Putamen (tissue), 1 donor: ENCODE data around the gene IRX5.

ENCODE experiments used
- DNase-seq: peaks from one replicate; pipeline ENCODE4 v3.0.0-alpha.2; 2016; ENCODE audit warnings: low spot score

The IRX5 gene

DNA sequence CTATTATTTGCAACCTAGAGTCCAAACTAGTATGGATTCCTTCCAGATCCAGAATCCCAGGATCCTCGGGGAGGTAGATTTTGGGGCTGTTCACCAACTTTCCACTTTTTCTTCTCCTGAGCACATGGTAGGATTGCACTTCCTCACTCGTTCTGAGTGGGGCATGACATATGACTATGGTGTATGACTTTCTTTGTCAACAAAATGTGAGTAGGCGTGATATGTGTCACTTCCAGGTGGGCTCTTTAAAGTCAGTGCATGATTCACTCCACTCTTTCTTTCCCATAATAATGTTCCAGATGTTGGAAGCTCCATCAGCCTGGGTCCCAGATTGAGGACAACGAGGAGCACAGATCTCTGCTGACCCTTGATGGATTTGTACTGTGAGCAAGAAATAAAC, 21.5 kb downstream of the IRX5 start:
- no peak for DNase-seq

DNA sequence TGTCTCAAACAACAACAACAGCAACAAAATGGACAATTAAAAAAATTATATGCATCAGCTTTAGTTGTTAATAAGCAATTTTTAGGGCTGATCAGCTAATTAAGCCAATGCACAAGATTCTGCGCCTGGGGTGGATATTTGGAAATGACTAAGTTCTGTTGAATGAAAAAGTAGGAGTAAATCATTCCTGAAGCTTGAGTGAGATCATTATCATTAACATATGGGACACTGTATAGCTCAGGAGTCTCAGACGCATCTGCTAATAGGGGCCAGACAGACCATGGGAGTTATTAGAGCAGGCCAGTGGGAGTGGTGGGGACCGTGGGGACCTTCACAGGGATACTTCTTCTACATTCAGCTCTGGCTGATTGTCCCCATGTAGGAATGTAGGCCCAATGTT, 22.8 kb downstream of the IRX5 start:
- DNase-seq: no peak

DNA sequence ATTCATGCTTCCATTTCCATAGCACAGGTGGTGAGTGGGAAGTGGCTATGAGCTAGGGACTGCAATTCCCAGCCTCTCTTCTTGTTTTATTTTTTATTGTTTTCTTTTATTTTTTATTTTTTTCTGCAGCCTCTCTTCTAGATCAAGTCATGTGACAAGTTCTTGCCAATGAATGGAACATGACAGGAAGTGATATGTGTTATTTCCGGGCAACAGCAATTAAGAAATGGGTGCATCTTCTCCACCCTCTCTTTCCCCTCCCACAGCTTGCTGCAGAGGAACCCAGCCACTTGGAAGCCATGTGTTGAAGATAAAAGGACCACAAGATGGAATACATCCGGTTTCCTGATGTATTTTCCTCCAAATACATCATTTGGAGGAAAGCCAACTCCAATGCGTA, 23.6 kb downstream of the IRX5 start:
- no peak for DNase-seq

DNA sequence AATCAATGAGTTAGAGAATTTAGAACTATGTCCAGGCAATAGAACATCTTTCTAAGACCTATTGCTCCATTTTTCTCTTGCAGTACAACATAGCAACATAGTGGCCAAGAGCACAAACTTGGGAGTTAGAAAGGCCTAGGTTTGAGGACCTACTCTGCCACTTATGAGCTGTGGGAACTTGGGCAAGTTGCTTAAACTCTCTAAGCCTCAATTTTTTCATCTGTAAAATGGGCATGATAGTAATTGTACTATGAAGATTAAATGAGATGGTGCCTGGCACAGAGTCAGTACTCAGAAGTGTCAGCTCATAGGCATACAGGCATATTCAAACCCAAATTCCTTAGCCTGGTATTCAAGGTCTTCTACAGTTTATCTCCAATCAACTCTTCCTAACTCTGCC, 25.1 kb downstream of the IRX5 start:
- DNase-seq: no peak

DNA sequence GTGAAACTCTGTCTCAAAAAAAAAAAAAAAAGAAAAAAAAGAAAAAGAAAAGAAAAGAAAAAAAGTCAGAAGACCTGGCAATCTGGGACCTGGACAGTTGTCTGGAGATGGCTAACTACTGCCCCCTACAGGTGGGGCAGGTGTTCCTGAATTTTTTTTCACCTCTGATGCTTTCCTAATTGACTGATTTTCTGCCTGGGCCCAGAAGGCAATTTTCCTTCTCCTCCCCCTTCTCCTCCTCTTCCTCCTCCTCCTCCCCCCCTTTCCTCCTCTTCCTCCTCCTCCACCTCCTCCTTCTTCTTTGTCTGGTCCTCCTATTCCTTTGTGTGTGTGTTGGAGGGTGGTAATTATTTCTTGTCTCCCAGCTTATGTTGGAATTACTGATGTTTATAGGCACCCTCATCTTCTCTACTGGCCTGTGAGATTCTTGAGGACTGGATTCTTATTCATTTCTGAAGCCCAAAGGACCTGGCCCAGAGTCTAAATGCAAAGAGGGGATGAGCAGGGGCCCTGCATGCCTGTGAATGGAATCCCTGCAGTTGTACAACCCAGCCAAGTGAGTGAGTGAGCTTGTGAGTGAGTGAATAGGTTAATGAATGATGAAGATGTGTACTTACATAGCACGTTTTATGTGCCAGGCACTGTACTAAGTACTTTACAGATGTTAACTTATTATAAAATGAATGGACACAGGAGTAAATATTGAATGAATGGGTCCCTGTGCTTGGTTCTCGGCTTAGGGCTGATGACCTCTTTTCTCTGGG, 26.9 kb downstream of the IRX5 start:
- DNase-seq: no peak

DNA sequence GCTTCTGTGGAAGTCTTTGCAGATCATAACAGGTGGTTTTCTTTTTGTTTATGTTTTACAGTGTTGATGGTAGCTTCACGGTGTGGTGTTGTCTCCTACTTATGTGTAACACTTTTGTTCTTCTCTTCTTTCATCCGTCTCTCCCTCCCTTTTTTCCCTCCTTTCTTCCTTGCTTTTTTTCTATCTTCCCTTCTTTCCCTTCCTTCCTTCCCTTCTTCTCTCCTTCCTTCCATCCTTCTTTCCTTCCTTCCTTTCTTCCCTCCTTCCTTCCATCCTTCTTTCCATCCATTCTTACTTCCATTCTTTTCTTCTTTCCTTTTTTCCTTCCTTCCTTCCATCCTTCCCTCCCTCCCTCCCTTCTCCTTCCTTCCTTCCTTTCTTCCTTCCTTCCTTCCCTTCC, 31.4 kb downstream of the IRX5 start:
- DNase-seq: no peak

DNA sequence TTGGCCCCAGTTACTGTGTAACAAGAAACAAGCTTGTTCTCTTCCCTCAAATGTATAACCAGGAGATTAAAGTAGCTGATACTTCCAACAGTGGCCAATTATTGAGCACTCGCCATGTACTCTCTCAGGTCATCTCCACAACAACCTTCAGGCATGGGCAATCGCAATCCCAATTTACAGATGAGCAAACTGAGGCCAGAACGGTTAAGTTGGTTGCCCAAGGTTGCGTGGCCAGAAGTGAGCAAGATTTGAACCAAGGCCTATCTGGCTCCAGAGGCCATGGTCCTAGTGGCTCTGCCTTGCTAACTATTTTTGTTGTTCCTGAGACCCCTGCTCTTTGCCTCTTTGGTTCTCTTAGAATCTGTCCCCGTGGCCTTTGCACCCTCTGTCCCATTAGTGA, 33.6 kb downstream of the IRX5 start:
- no peak for DNase-seq

DNA sequence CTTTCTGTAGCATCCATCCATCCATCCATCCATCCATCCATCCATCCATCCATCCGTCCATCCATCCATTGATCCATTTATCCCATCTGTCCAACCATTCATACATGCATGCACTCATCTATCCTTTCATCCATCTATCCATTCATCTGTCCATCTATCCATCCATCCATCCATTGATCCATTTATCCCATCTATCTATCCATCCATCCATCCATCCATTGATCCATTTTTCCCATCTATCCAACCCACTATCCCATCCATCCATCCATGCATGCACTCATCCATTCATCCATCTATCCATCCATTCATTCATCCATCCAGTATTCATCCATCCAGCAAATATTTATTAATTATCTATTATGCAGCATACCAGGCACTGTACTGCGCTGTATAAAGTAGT, 34.8 kb downstream of the IRX5 start:
- DNase-seq: no peak

DNA sequence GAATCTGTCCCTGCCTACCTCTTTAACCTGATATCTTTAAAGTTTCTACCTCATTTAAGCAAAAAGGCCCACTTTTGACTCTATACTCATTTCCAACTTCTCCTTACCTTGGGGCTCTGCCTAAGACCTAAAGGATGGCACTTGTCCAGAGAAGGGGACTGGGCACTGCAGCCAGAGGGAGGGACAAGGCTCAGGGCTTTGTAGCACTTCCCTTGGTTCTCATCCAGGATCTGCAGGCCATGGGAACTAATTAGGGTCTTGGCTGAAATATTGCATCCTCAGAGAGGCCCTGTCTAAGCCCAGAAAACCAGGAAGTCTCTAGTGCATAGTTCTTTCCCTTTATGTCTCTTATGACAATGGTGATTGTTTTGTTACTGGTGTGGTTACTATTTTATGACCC, 37.3 kb downstream of the IRX5 start:
- no peak for DNase-seq

DNA sequence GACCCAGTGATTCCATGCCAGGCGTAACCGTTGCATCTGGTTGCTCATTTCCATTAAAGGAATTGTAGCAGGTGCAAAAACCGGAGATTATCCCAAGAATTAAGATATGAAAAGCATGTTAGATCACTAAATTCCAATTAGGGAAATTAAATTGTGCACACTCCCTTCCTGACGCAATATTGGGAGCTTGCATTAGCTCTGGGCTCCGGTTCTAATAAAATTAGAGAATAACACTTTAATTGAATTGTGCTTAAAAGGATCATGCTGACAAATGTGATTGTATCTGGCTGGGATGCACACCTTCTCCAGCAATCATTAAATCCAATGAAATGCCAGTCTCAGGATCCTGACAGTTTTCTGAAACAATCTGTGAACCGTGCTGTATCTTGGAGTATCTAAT, 38.1 kb downstream of the IRX5 start:
- DNase-seq: no peak

DNA sequence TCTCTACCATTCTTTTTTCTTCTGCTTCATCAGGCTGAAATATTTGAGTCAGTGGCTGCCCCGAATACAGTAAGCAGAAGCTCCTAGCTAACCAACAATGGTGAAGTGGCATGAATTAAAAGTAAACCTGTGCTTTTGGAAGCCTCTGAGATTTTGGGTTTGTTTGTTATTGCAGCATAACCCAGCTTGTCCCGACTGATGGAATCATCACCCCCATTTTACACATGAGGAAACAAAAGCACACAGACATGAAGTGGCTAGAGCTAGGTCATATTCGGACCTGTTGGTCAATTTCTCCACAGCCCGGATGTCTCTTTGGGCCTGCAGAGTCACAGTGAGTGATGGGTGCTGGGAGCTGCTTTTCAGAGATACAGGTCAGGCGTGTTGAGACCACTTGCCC, 39.4 kb downstream of the IRX5 start:
- DNase-seq: no peak

DNA sequence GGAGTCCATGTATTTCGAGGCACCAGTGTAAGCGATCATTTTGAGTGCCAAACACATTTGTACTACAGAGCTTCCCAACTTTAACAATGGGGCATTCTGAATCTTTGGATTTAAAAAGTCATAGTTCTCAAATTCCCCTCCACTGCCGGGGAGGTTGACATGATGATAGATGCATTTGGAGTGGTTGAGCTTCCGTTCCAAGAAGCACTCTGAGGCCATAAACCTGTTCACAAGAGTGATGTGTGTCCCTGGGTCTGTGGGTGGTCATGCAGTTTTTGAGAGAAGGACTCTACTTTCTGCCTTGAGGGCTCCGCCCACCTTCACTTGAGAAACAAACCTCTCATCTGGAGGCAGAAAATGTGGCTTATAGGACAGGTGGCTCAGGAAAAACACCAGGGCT, 43.7 kb downstream of the IRX5 start:
- no peak for DNase-seq

DNA sequence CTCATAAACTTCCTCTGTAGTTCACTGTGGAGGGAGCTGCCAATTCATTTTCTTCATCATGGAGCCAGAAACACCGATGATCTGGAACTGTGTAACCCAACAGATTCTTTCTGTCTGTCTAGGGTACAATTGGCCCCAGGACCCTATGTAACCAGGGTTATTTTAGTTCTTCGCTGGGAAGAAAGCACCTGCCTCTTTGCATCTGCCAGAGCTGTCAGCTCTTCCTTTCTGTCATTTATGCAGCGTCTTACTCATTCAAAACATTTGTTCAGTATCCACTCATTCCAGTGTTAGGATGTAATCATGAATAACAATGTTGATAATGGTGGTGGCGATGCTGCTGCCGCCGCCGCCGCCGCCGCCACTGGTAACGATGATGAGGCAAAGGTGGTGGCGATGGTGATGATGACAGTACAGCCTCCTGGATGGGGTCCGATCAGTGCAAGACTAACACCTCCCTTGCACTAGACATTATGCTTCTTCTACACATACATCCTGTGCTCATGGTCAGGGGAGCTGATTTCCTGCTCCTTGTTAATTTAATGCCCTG, 46.1 kb downstream of the IRX5 start:
- DNase-seq: no peak

DNA sequence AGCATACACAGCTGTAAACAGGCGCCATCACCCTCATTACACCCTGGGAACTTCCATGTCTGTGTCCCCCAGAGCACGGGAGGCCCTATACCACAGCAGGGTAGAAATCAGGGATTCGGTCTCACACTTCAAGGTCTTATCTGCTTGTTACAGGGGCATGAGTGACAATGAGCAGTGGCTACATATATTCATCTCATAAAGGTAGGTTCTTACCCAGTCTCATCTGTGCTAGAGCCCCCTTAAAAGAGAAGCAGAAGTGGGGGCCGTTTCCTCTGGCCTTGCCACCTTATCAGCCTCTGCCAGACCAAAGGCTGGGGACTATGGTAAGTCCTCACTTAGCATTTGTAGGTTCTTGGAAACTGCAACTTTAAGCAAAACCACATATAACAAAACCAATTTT, 46.5 kb downstream of the IRX5 start:
- DNase-seq: no peak

DNA sequence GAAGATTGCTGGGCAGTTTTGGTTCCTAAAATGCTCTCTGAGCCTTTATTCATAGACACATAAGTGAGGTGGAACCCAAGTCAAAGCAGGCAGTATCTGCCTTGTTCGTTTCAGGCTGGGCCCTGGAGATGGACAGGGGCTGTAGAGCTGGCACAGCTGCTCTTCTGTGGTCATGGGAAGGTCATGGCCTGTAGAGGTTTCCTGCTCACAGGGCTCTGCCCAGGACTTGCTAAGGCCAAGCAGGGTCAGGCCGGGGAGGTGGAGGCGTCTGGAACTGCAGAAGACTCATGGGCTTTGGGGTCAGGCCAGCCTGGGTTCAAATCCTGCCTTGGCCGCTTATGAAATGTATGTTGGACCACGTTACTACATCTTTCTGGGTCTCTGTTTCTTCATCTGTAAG, 50.2 kb downstream of the IRX5 start:
- DNase-seq: no peak
